Panc1 (cell line): ENCODE measurements around the gene TMEM123.

ENCODE experiments used
- POLR2AphosphoS5 ChIP-seq: IDR thresholded peaks from 2 replicates; pipeline ENCODE4 v1.6.1; 2012; ENCODE audit warnings: mild to moderate bottlenecking, low read depth, low read length, moderate library complexity
- SIN3A ChIP-seq: IDR thresholded peaks from 2 replicates; pipeline ENCODE4 v1.6.1; 2012; ENCODE audit warnings: low read depth, mild to moderate bottlenecking, low read length, moderate library complexity, borderline replicate concordance; ENCODE audit not compliant: insufficient read depth
- TCF7L2 ChIP-seq: IDR thresholded peaks from 2 replicates; pipeline ENCODE4 v1.6.1; 2011; ENCODE audit warnings: mild to moderate bottlenecking, low read depth, low read length, inconsistent platforms
- TF ChIP-seq, protein P1 (sequence below): fragments of 450-650 bp; IDR thresholded peaks from 2 replicates; pipeline ENCODE4 v1.5.1; 2017; ENCODE audit warnings: mild to moderate bottlenecking
- TF ChIP-seq, protein P2 (sequence below), 2 experiments: IDR thresholded peaks; 2 replicates each; pipeline ENCODE4 v1.6.1; 2011 to 2012; ENCODE audit warnings: low read depth in 2 of 2, control low read depth in 1 of 2, low read length in 1 of 2, mild to moderate bottlenecking in 1 of 2, moderate library complexity in 1 of 2; ENCODE audit not compliant: insufficient read depth in 1 of 2

DNA sequence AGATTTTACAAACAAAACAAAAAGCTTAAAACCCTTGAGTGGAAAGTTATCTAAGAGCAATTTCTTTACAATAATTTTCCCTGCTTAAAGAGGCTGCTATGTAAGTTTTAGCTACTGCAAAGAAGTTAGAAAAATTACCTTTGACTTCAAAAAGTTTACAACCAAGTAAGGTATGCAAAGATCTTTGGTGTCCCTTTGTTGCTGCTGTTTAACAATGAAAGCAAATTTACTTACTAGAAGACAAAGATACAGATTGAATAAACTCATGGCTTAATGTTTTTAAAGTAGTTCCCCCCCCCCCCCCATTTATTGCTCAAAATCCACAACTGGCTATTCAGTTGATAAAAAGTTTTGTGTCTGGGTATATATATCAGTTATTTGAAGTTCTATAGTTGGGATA, 26.0 kb downstream of the TMEM123 start:
- TF ChIP-seq SIN3A (no peak), TCF7L2 (no peak), POLR2AphosphoS5 (no peak)
- TF ChIP-seq, protein P1, sequence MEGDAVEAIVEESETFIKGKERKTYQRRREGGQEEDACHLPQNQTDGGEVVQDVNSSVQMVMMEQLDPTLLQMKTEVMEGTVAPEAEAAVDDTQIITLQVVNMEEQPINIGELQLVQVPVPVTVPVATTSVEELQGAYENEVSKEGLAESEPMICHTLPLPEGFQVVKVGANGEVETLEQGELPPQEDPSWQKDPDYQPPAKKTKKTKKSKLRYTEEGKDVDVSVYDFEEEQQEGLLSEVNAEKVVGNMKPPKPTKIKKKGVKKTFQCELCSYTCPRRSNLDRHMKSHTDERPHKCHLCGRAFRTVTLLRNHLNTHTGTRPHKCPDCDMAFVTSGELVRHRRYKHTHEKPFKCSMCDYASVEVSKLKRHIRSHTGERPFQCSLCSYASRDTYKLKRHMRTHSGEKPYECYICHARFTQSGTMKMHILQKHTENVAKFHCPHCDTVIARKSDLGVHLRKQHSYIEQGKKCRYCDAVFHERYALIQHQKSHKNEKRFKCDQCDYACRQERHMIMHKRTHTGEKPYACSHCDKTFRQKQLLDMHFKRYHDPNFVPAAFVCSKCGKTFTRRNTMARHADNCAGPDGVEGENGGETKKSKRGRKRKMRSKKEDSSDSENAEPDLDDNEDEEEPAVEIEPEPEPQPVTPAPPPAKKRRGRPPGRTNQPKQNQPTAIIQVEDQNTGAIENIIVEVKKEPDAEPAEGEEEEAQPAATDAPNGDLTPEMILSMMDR = no peak
- TF ChIP-seq, protein P2, sequence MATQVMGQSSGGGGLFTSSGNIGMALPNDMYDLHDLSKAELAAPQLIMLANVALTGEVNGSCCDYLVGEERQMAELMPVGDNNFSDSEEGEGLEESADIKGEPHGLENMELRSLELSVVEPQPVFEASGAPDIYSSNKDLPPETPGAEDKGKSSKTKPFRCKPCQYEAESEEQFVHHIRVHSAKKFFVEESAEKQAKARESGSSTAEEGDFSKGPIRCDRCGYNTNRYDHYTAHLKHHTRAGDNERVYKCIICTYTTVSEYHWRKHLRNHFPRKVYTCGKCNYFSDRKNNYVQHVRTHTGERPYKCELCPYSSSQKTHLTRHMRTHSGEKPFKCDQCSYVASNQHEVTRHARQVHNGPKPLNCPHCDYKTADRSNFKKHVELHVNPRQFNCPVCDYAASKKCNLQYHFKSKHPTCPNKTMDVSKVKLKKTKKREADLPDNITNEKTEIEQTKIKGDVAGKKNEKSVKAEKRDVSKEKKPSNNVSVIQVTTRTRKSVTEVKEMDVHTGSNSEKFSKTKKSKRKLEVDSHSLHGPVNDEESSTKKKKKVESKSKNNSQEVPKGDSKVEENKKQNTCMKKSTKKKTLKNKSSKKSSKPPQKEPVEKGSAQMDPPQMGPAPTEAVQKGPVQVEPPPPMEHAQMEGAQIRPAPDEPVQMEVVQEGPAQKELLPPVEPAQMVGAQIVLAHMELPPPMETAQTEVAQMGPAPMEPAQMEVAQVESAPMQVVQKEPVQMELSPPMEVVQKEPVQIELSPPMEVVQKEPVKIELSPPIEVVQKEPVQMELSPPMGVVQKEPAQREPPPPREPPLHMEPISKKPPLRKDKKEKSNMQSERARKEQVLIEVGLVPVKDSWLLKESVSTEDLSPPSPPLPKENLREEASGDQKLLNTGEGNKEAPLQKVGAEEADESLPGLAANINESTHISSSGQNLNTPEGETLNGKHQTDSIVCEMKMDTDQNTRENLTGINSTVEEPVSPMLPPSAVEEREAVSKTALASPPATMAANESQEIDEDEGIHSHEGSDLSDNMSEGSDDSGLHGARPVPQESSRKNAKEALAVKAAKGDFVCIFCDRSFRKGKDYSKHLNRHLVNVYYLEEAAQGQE (IDR thresholded peaks at IDR 0.05; ENCODE audit: insufficient read depth in 1 of 2, low read depth in 2 of 2, low read length in 1 of 2) = no peak
